ENCODE data around the gene PPP2R5A. TPM values are rescaled to one million over a fixed set of nuclear protein-coding genes. Genes with fewer than 3 reads are reported as not detected.

The PPP2R5A gene
- total and polyA plus RNA-seq, 2 experiments from 2014 or later = 22.0 to 40.2 TPM

- peaks cover 14% of the 10 kb centered on the region for H3K9me3 ChIP-seq (ENCODE audit: low read depth)
- TF ChIP-seq EZH2phosphoT487 (IDR thresholded peaks at IDR 0.05; ENCODE audit: low read depth, severe bottlenecking, unreplicated experiment) (no peak), EZH2 (IDR thresholded peaks at IDR 0.05; ENCODE audit: borderline replicate concordance) (no peak), CTCF (IDR thresholded peaks at IDR 0.05; ENCODE audit: poor library complexity) (no peak)
- no peaks in the 10 kb centered on the region for H3K27me3 ChIP-seq
- no peak overlapping the region for H3K4me3 ChIP-seq
- no peaks in the 10 kb centered on the region for H3K4me1 ChIP-seq (ENCODE audit: insufficient read depth)
- DNase-seq (ENCODE audit: low spot score) = no peak
- 84% methylated on average over 5 of the region's 5 CpGs for WGBS (ENCODE audit: low lambda C conversion rate, missing lambda C conversion rate)
- H3K4me2 ChIP-seq = no peak overlapping the region
- H3K9me2 ChIP-seq (replicated peaks; ENCODE audit: insufficient read depth) = no peaks in the 10 kb centered on the region
- H2AFZ ChIP-seq = no peak overlapping the region
- H3K27ac ChIP-seq = no peak overlapping the region
- peaks cover 2% of the 10 kb centered on the region for H3K36me3 ChIP-seq (replicated peaks; ENCODE audit: insufficient read depth, low read depth)
- H4K20me1 ChIP-seq (ENCODE audit: insufficient read depth, poor library complexity, severe bottlenecking) = no peaks in the 10 kb centered on the region
- H3K79me2 ChIP-seq = no peaks in the 10 kb centered on the region
Observed at GRCh38 chr1:212375986-212376385, 90.8 kb downstream of the PPP2R5A start.

- Histone ChIP-seq H3K4me1 (ENCODE audit: insufficient read depth) (no peaks in the 10 kb centered on the region), H3K27me3 (no peaks in the 10 kb centered on the region), H2AFZ (no peak overlapping the region), H3K9me2 (replicated peaks; ENCODE audit: insufficient read depth) (no peaks in the 10 kb centered on the region), H3K36me3 (replicated peaks; ENCODE audit: insufficient read depth, low read depth) (peaks cover 2% of the 10 kb centered on the region), H3K9me3 (ENCODE audit: low read depth) (peaks cover 8% of the 10 kb centered on the region), H3K4me2 (no peak overlapping the region), H4K20me1 (ENCODE audit: insufficient read depth, poor library complexity, severe bottlenecking) (no peaks in the 10 kb centered on the region), H3K4me3 (no peak overlapping the region), H3K79me2 (no peaks in the 10 kb centered on the region), H3K27ac (no peak overlapping the region)
- 98% methylated on average over 3 of the region's 3 CpGs for WGBS (ENCODE audit: low lambda C conversion rate, missing lambda C conversion rate)
- DNase-seq (ENCODE audit: low spot score) = no peak
- TF ChIP-seq EZH2 (IDR thresholded peaks at IDR 0.05; ENCODE audit: borderline replicate concordance) = no peak
- no peak for TF ChIP-seq CTCF (IDR thresholded peaks at IDR 0.05; ENCODE audit: poor library complexity)
- no peak for TF ChIP-seq EZH2phosphoT487 (IDR thresholded peaks at IDR 0.05; ENCODE audit: low read depth, severe bottlenecking, unreplicated experiment)
Observed at GRCh38 chr1:212377644-212378043, 92.4 kb downstream of the PPP2R5A start.

GRCh38 chr1:212379366-212379765 lies 94.2 kb downstream of the PPP2R5A start:
- Histone ChIP-seq H3K9me2 (replicated peaks; ENCODE audit: insufficient read depth) (no peaks in the 10 kb centered on the region), H3K4me1 (ENCODE audit: insufficient read depth) (no peaks in the 10 kb centered on the region), H3K36me3 (replicated peaks; ENCODE audit: insufficient read depth, low read depth) (no peaks in the 10 kb centered on the region), H3K27ac (no peak overlapping the region), H3K79me2 (no peaks in the 10 kb centered on the region), H2AFZ (no peak overlapping the region), H3K9me3 (ENCODE audit: low read depth) (no peaks in the 10 kb centered on the region), H3K4me3 (no peak overlapping the region), H3K4me2 (no peak overlapping the region), H4K20me1 (ENCODE audit: insufficient read depth, poor library complexity, severe bottlenecking) (no peaks in the 10 kb centered on the region), H3K27me3 (no peaks in the 10 kb centered on the region)
- TF ChIP-seq EZH2phosphoT487 (IDR thresholded peaks at IDR 0.05; ENCODE audit: low read depth, severe bottlenecking, unreplicated experiment) = no peak
- no peak for TF ChIP-seq EZH2 (IDR thresholded peaks at IDR 0.05; ENCODE audit: borderline replicate concordance)
- no peak for TF ChIP-seq CTCF (IDR thresholded peaks at IDR 0.05; ENCODE audit: poor library complexity)
- no peak for DNase-seq (ENCODE audit: low spot score)
- 100% methylated on average over 2 of the region's 2 CpGs for whole genome bisulfite sequencing (ENCODE audit: low lambda C conversion rate, missing lambda C conversion rate)
